Liver (tissue), 9 donors: ENCODE measurements around the gene AKR1B15. TPM values are rescaled to one million over a fixed set of nuclear protein-coding genes. Genes with fewer than 3 reads are reported as not detected.

Source experiments
- DNase-seq: peaks from one replicate; pipeline ENCODE4 v3.0.0-alpha.2; 2017; ENCODE audit warnings: low spot score
- H3K27ac ChIP-seq, 2 donors: one replicate each; pipeline ENCODE4 v1.7.0; 2013; ENCODE audit warnings: inconsistent platforms in 2 of 2, low read length in 2 of 2, control low read depth in 1 of 2, low read depth in 1 of 2, mild to moderate bottlenecking in 1 of 2
- H3K27me3 ChIP-seq, 4 donors: one replicate each; pipeline versions ENCODE4 v1.6.1 to v1.7.0; 2013; ENCODE audit warnings: low read length in 3 of 4, inconsistent platforms in 1 of 4, mild to moderate bottlenecking in 1 of 4, moderate library complexity in 1 of 4; ENCODE audit not compliant: control insufficient read depth in 4 of 4, insufficient read depth in 4 of 4
- H3K36me3 ChIP-seq, 4 donors: one replicate each; pipeline versions ENCODE4 v1.6.1 to v1.7.0; 2013; ENCODE audit warnings: low read length in 3 of 4, mild to moderate bottlenecking in 3 of 4, low read depth in 1 of 4, moderate library complexity in 1 of 4; ENCODE audit not compliant: control insufficient read depth in 4 of 4, insufficient read depth in 3 of 4
- H3K4me1 ChIP-seq, 4 donors: one replicate each; pipeline versions ENCODE4 v1.6.1 to v1.7.0; 2013; ENCODE audit warnings: low read length in 3 of 4, mild to moderate bottlenecking in 3 of 4, moderate library complexity in 1 of 4; ENCODE audit not compliant: control insufficient read depth in 4 of 4, insufficient read depth in 4 of 4
- H3K4me3 ChIP-seq, 3 donors: one replicate each; pipeline versions ENCODE4 v1.6.1 to v1.7.0; 2013; ENCODE audit warnings: low read length in 3 of 3, control low read depth in 1 of 3, low read depth in 1 of 3, mild to moderate bottlenecking in 1 of 3
- H3K9ac ChIP-seq, 2 donors: one replicate each; pipeline ENCODE4 v1.7.0; 2013; ENCODE audit warnings: low read length in 2 of 2, mild to moderate bottlenecking in 2 of 2, moderate library complexity in 2 of 2, control low read depth in 1 of 2, low read depth in 1 of 2
- H3K9me3 ChIP-seq, 4 donors: one replicate each; pipeline versions ENCODE4 v1.6.1 to v1.7.0; 2013; ENCODE audit warnings: low read length in 3 of 4; ENCODE audit not compliant: control insufficient read depth in 4 of 4
- EGR1 ChIP-seq, 2 donors: IDR thresholded peaks; 2 replicates each; pipeline ENCODE4 v1.6.1; 2016 to 2018; ENCODE audit warnings: antibody characterized with exemption in 2 of 2, low read depth in 2 of 2
- FOXA1 ChIP-seq: IDR thresholded peaks from 2 replicates; pipeline ENCODE4 v1.6.1; 2016; ENCODE audit warnings: antibody characterized with exemption
- FOXA2 ChIP-seq: IDR thresholded peaks from 2 replicates; pipeline ENCODE4 v1.6.1; 2016; ENCODE audit warnings: antibody characterized with exemption
- GABPA ChIP-seq, 2 donors: IDR thresholded peaks in 1 of 2; conservative IDR thresholded peaks in 1 of 2; 2 replicates each; pipeline ENCODE4 v1.6.1; 2016; ENCODE audit warnings: antibody characterized with exemption in 2 of 2, mild to moderate bottlenecking in 1 of 2, moderate library complexity in 1 of 2
- HNF4A ChIP-seq, 2 donors: conservative IDR thresholded peaks; 2 replicates each; pipeline ENCODE4 v1.6.1; 2016; ENCODE audit warnings: antibody characterized with exemption in 2 of 2, mild to moderate bottlenecking in 2 of 2
- HNF4G ChIP-seq: IDR thresholded peaks from 2 replicates; pipeline ENCODE4 v1.6.1; 2016; ENCODE audit warnings: antibody characterized with exemption
- JUND ChIP-seq, 2 donors: IDR thresholded peaks; 2 replicates each; pipeline ENCODE4 v1.6.1; 2016; ENCODE audit warnings: antibody characterized with exemption in 2 of 2
- NR2F2 ChIP-seq: IDR thresholded peaks from 2 replicates; pipeline ENCODE4 v1.6.1; 2016; ENCODE audit warnings: antibody characterized with exemption
- RAD21 ChIP-seq, 2 donors: IDR thresholded peaks; 2 replicates each; pipeline ENCODE4 v1.6.1; 2016; ENCODE audit warnings: antibody characterized with exemption in 2 of 2, mild to moderate bottlenecking in 2 of 2
- RXRA ChIP-seq, 2 donors: IDR thresholded peaks; 2 replicates each; pipeline ENCODE4 v1.6.1; 2017 to 2018; ENCODE audit warnings: antibody characterized with exemption in 2 of 2, mild to moderate bottlenecking in 1 of 2
- SP1 ChIP-seq: IDR thresholded peaks from 2 replicates; pipeline ENCODE4 v1.6.1; 2018; ENCODE audit warnings: antibody characterized with exemption, mild to moderate bottlenecking
- TAF1 ChIP-seq: conservative IDR thresholded peaks from 2 replicates; pipeline ENCODE4 v1.6.1; 2016; ENCODE audit warnings: antibody characterized with exemption, mild to moderate bottlenecking
- YY1 ChIP-seq: IDR thresholded peaks from 2 replicates; pipeline ENCODE4 v1.6.1; 2016; ENCODE audit warnings: antibody characterized with exemption, mild to moderate bottlenecking
- WGBS: extraction: QIAGEN DNeasy Blood & Tissue Kit; methylation state at CpG from one replicate; pipeline ENCODE4 v1.1.7; 2013; 5-methylcytosine and 5-hydroxymethylcytosine counted together
- polyA plus RNA-seq, 2 donors: library from polyadenylated mRNA; stranded (reverse) in 1 of 2; unstranded in 1 of 2; fragments of 200-250 nt in 1 of 2; fragments of >200 nt in 1 of 2; fragmentation: Nextera tagmentation in 1 of 2; extraction: Ambion mirVana in 1 of 2; gene quantifications; one replicate each; pipeline versions ENCODE4 v1.2.1 to v1.2.3, GENCODE V29; 2013 to 2015
- total RNA-seq, 2 donors: library from RNA; depleted of rRNA; stranded (reverse); fragments of >200 nt; gene quantifications; one replicate each; pipeline ENCODE4 v1.2.3, GENCODE V29; 2014
- TF ChIP-seq, protein P1 (sequence below): fragments of 150-350 bp; IDR thresholded peaks from 2 replicates; pipeline ENCODE4 v1.5.1; 2017; ENCODE audit warnings: improper control_type of control experiment, low read depth, low read length; ENCODE audit not compliant: missing input control
- TF ChIP-seq, protein P2 (sequence below): IDR thresholded peaks from 2 replicates; pipeline ENCODE4 v1.6.1; 2016; ENCODE audit warnings: antibody characterized with exemption
- TF ChIP-seq, protein P3 (sequence below): IDR thresholded peaks from 2 replicates; pipeline ENCODE4 v1.6.1; 2016; ENCODE audit warnings: antibody characterized with exemption, mild to moderate bottlenecking
- TF ChIP-seq, protein P4 (sequence below): IDR thresholded peaks from 2 replicates; pipeline ENCODE4 v1.6.1; 2016; ENCODE audit warnings: antibody characterized with exemption
- TF ChIP-seq, protein P5 (sequence below): IDR thresholded peaks from 2 replicates; pipeline ENCODE4 v1.6.1; 2016; ENCODE audit warnings: antibody characterized with exemption
- donor health status: healthy.
- donor health status: healthy.
- donor health status: healthy.
- donor health status: healthy.
- donor health status: healthy.

The AKR1B15 gene
- total and polyA plus RNA-seq, 4 donors: 0.12 TPM; not detected in 3

DNA sequence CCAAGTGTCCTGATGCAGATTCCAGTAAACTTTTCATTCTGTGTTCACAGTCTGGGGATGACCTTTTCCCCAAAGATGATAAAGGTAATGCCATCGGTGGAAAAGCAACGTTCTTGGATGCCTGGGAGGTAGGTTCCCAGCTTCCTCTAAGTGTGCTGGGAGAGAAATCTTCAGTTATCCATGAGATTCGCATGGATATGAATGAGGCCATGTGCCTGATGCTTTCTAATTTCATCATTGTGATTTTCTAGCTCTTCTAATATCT, 16.0 kb upstream of the AKR1B15 start:
- TF ChIP-seq HNF4G (no peak), TAF1 (no peak), YY1 (no peak), FOXA2 (no peak), RXRA (IDR thresholded peaks at IDR 0.05) (no peak), EGR1 (IDR thresholded peaks at IDR 0.05; ENCODE audit: low read depth in 2 of 2) (no peak), GABPA (IDR thresholded peaks at IDR 0.05 in 1 of 2, conservative IDR thresholded peaks at IDR 0.05 in 1 of 2) (no peak), FOXA1 (no peak), RAD21 (IDR thresholded peaks at IDR 0.05) (no peak), SP1 (no peak), NR2F2 (no peak), HNF4A (conservative IDR thresholded peaks at IDR 0.05) (no peak), JUND (IDR thresholded peaks at IDR 0.05) (no peak)
- TF ChIP-seq, protein P1, sequence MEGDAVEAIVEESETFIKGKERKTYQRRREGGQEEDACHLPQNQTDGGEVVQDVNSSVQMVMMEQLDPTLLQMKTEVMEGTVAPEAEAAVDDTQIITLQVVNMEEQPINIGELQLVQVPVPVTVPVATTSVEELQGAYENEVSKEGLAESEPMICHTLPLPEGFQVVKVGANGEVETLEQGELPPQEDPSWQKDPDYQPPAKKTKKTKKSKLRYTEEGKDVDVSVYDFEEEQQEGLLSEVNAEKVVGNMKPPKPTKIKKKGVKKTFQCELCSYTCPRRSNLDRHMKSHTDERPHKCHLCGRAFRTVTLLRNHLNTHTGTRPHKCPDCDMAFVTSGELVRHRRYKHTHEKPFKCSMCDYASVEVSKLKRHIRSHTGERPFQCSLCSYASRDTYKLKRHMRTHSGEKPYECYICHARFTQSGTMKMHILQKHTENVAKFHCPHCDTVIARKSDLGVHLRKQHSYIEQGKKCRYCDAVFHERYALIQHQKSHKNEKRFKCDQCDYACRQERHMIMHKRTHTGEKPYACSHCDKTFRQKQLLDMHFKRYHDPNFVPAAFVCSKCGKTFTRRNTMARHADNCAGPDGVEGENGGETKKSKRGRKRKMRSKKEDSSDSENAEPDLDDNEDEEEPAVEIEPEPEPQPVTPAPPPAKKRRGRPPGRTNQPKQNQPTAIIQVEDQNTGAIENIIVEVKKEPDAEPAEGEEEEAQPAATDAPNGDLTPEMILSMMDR: no peak
- TF ChIP-seq, protein P2, sequence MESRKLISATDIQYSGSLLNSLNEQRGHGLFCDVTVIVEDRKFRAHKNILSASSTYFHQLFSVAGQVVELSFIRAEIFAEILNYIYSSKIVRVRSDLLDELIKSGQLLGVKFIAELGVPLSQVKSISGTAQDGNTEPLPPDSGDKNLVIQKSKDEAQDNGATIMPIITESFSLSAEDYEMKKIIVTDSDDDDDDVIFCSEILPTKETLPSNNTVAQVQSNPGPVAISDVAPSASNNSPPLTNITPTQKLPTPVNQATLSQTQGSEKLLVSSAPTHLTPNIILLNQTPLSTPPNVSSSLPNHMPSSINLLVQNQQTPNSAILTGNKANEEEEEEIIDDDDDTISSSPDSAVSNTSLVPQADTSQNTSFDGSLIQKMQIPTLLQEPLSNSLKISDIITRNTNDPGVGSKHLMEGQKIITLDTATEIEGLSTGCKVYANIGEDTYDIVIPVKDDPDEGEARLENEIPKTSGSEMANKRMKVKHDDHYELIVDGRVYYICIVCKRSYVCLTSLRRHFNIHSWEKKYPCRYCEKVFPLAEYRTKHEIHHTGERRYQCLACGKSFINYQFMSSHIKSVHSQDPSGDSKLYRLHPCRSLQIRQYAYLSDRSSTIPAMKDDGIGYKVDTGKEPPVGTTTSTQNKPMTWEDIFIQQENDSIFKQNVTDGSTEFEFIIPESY: no peak
- TF ChIP-seq, protein P3, sequence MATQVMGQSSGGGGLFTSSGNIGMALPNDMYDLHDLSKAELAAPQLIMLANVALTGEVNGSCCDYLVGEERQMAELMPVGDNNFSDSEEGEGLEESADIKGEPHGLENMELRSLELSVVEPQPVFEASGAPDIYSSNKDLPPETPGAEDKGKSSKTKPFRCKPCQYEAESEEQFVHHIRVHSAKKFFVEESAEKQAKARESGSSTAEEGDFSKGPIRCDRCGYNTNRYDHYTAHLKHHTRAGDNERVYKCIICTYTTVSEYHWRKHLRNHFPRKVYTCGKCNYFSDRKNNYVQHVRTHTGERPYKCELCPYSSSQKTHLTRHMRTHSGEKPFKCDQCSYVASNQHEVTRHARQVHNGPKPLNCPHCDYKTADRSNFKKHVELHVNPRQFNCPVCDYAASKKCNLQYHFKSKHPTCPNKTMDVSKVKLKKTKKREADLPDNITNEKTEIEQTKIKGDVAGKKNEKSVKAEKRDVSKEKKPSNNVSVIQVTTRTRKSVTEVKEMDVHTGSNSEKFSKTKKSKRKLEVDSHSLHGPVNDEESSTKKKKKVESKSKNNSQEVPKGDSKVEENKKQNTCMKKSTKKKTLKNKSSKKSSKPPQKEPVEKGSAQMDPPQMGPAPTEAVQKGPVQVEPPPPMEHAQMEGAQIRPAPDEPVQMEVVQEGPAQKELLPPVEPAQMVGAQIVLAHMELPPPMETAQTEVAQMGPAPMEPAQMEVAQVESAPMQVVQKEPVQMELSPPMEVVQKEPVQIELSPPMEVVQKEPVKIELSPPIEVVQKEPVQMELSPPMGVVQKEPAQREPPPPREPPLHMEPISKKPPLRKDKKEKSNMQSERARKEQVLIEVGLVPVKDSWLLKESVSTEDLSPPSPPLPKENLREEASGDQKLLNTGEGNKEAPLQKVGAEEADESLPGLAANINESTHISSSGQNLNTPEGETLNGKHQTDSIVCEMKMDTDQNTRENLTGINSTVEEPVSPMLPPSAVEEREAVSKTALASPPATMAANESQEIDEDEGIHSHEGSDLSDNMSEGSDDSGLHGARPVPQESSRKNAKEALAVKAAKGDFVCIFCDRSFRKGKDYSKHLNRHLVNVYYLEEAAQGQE: no peak
- TF ChIP-seq, protein P4, sequence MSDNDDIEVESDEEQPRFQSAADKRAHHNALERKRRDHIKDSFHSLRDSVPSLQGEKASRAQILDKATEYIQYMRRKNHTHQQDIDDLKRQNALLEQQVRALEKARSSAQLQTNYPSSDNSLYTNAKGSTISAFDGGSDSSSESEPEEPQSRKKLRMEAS: no peak
- TF ChIP-seq, protein P5, sequence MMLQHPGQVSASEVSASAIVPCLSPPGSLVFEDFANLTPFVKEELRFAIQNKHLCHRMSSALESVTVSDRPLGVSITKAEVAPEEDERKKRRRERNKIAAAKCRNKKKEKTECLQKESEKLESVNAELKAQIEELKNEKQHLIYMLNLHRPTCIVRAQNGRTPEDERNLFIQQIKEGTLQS: no peak
- Histone ChIP-seq H3K4me1 (no peaks in the 10 kb centered on the region), H3K9me3 (no peaks in the 10 kb centered on the region), H3K4me3 (no peak overlapping the region), H3K36me3 (no peaks in the 10 kb centered on the region), H3K27ac (no peak overlapping the region), H3K9ac (no peak overlapping the region), H3K27me3 (no peaks in the 10 kb centered on the region)
- WGBS: 69% methylated on average over 3 of the region's 3 CpGs
- DNase-seq: no peak

DNA sequence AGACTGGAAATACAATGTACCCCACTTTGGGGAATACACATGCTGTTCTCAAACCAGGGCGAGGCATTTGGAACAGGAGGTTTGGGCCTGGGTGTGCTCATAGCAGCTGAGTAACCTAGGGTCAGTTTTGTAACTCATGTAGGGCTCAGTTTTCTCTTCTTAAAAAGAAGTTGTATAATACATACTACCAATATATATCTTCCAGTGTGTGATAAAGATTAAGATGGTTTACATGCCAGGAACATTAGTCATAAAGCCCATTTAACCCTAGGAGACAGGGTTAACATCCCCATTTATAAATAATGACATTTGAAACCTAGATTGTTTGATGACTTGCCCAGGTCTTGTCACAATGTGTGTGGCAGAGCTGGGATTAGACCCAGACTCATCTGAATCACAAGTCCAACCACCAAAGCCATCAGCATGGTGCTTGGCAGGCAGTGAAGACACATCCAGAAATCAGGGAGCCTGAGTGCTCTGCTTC, 15.6 kb upstream of the AKR1B15 start:
- WGBS: 98% methylated on average over 1 of the region's 1 CpG
- TF ChIP-seq FOXA1 (no peak), RAD21 (IDR thresholded peaks at IDR 0.05) (no peak)
- TF ChIP-seq, protein P4: no peak
- TF ChIP-seq, protein P5: no peak
- H3K9ac ChIP-seq: no peak overlapping the region
- no peaks in the 10 kb centered on the region for H3K36me3 ChIP-seq
- no peak overlapping the region for H3K27ac ChIP-seq
- no peak overlapping the region for H3K4me3 ChIP-seq
- H3K9me3 ChIP-seq: no peaks in the 10 kb centered on the region
- H3K4me1 ChIP-seq: no peaks in the 10 kb centered on the region
- H3K27me3 ChIP-seq: no peaks in the 10 kb centered on the region
- DNase-seq: no peak
